Mammary epithelial cell (primary cell): ENCODE data around the gene MAP2K6.

Experiments used
- CTCF ChIP-seq, 2 donors: IDR thresholded peaks in 1 of 2; conservative IDR thresholded peaks in 1 of 2; 2 replicates each; pipeline ENCODE4 v1.5.1; 2011 to 2012; ENCODE audit warnings: inconsistent platforms in 2 of 2, low read length in 2 of 2, mild to moderate bottlenecking in 2 of 2, control low read depth in 1 of 2, low read depth in 1 of 2; ENCODE audit not compliant: insufficient read depth in 1 of 2; ENCODE audit errors: extremely low read depth in 1 of 2
- EZH2 ChIP-seq: IDR thresholded peaks from 2 replicates; pipeline ENCODE4 v1.6.1; 2012; ENCODE audit warnings: low read length, inconsistent platforms, borderline replicate concordance

DNA sequence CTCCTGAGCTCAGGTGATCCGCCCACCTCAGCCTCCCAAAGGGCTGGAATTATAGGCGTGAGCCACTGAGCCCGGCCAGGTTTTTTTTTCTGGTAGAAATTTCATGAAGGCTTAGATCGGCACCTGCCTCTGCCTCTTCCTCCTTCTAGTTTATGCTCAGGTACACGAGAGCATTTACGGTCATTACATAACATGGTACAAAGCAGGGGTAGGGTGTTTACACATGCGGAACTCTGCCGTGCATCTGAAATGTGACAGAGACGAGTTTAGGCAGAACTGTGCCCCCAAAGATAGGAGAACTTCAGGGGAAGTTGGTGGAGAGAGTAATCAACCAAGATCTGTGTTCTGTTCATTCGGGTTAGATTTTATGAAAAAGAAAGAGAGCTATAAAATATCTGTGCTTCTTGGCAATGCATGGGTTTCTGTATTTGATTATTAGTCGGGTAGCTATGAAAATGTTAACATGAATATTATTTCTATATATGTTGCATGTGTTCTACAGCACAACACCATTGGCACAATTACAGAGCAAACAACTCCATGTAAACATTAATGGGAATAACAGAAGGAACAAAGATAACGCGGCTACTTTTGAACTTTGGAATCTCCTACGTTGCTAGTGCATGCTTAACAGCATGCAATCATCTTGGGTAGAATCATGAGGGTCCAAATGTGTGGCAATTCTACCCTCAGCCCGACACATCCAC, 23.5 kb upstream of the MAP2K6 start:
- no peak for TF ChIP-seq CTCF (conservative IDR thresholded peaks at IDR 0.05 in 1 of 2, IDR thresholded peaks at IDR 0.05 in 1 of 2; ENCODE audit: extremely low read depth in 1 of 2, insufficient read depth in 1 of 2, low read depth in 1 of 2, low read length in 2 of 2)
- TF ChIP-seq EZH2: no peak
